NCI-H748 treated with DMSO at 0.1 percent for 48 hours (cell line): ENCODE results near the gene CAV2.

Experiments
- DNase-seq: peaks from one replicate; lab custom pipeline; 2025; lab: John Stamatoyannopoulos, UW

Gene CAV2

GRCh38 chr7:116547347-116547746 is 47.8 kb downstream of the CAV2 start:
- DNase-seq: no peak

- DNase-seq: no peak
Measured at GRCh38 chr7:116548506-116548905, 49.0 kb downstream of the CAV2 start.

GRCh38 chr7:116549370-116549769 is 49.8 kb downstream of the CAV2 start:
- no peak for DNase-seq

DNA sequence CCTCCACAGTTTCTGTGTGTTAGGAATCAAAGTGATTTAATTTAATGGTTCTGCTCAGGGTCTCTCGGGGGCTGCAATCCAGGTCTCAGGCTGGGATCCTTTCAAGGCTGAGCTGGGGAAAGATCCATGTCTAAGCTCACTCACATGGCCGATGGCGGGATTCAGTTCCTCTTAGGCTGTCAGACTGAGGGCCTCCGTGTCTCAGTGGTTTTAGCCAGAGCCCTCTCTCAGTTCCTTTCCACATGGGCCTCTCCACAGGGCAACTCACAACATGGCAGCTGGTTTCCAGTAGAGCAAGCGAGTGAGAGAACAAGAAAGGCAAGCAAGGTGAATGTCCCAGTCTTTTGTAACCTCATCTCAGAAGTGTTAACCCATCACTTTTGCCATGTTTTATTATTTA is 52.2 kb downstream of the CAV2 start:
- DNase-seq: no peak

DNA sequence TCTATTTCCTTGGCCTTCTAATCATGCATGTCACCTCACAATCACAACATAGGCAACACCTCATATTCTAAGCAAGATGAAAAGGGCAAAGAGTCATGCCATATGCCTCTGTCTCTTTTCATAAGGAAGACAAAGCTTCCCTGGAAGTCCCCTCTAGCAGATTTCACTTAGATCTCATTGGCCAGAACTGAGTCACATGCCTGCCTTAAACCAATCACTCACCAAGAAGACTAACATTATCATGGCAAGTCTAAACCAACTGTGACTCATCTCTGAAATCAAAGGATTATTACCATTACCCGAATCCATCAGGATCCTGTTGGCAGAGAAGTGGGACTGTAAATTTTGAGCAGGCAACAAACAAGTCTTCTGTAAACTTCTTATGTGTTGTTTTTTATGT is 53.1 kb downstream of the CAV2 start:
- DNase-seq: no peak

GRCh38 chr7:116553168-116553964 is 53.8 kb downstream of the CAV2 start:
- DNase-seq: no peak

GRCh38 chr7:116554436-116554835 is 54.9 kb downstream of the CAV2 start:
- DNase-seq: no peak

GRCh38 chr7:116554911-116555310 is 55.4 kb downstream of the CAV2 start:
- no peak for DNase-seq

DNA sequence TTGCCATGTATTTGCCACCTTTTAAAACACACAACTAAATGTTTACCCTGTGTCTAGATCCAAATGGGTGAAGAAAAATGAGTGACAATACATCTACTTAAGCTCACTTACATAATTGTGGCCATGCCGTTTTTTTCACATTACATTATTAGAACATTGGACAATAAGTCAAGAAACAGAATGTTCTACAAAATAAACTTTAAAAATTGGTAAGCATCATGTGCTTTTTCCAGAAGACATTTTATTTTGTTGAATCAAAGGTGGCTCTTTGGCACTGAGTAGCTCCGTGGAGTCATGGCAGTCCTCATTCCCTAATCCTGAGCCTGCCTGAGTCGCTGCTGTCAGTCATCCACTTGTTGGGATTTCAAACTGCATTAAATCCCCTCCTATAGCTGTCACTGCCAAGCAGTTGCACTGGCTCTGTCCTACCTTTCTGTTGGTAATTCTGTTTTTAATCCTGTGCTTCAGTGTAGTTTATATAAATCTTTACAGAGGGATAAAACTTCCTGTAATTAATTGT is 57.6 kb downstream of the CAV2 start:
- DNase-seq: no peak

- no peak for DNase-seq
Measured at GRCh38 chr7:116557901-116558300, 58.4 kb downstream of the CAV2 start.
